Activated CD4-positive, CD25-positive, alpha-beta regulatory T cell treated with anti-CD3 and anti-CD28 coated beads, Interleukin-2, amount 50 U/mL, for 24 hours (primary cell): ENCODE measurements around the gene CLSTN3.

Experiments
- ATAC-seq, 2 donors: fragments of 150-1000 bp; cut with Tn5 transposase; one replicate each; pipeline ENCODE4 v1.10.0; 2021; ENCODE audit warnings: mild to moderate bottlenecking in 1 of 2, moderate library complexity in 1 of 2

The CLSTN3 gene

DNA sequence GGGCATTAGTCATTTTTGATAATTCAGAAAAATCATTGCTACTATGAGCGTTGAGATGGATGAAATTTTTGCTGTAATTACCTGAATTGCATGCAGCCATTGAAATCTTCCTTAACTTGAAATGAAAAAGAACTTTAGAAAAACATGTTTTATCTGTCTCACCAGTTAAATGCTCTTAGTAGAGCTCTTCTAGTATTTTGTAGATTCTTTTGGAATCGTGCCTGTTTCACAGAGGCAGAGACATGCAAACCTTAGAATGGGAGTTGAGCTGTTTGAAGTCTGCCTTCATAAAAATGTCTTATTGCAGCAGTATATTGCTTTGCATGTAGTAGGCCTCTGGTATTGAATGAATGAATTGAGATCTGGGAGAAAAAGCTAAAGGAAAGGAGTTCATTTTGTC is 63.5 kb downstream of the CLSTN3 start:
- ATAC-seq = no peak

DNA sequence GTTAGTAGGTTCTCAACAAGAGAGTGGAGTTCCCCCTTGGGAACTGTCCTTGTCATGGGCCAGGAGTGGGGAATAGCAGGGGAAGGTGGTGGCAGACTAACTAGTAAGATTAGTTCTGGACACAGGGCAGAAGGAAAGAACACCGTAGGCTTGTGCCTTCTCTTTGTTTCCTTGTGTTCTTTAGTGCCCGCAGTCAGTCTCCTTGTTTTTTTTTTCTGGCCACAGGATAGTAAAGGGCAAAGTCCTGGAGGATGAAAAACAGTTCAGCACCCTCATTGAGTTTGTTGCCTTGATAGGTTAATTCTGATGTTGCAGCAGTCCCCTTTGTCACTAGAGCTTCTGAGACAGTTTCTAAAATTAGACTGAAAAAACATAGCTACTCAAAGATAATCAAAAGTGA is 67.7 kb downstream of the CLSTN3 start:
- no peak for ATAC-seq

DNA sequence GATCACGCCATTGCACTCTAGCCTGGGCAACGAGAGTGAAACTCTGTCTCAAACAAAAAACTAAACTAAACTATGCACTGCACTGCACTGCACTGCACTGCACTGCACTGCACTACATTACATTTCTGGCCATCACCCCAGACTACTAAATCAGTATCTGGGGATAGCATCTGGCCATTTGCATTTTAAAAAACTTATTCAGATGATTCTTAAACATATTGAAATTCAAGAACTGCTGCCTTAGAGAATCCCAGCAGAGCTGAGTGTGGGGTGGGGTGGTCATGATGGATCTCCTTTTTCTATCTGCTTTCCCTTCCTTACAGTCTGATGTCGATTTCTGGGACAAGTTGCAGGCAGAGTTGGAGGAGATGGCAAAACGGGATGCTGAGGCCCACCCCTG is 72.9 kb downstream of the CLSTN3 start:
- no peak for ATAC-seq

DNA sequence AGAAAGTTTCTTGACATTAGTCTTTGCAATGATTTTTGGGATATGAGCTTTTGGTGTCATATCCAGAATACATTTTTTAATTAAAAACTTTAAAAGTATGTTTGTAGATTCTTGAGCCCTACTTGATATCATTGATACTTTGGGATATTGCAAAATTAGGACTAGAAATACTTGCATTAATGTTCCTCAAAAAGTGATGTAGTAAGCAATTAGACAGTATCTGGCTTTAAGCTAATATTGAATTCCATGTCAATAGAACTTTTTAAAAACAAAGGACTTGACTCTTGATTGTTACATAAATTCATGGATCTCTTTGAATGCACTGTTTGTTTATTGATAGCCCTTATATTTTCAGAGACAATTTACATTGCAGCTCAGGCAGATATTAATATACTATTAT is 74.9 kb downstream of the CLSTN3 start:
- ATAC-seq = no peak

DNA sequence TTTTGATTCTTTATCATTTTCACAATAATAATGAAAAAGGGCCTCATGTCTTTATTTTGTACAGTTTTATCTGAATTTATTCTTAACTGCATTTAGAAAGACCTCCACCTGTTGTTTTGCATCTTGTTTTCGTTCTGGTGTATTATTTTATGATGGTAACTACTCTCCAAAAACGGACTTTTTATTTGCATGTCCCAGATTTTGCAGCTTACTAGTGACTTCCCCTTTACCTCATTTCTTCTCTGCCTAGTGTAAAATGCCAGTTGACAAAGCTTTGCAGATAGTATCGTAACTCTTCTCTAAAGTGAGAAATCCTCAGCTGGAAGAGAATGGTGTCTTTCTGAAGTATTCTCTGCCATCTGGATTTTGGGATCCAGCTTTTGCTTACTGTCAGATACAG is 76.5 kb downstream of the CLSTN3 start:
- no peak for ATAC-seq

DNA sequence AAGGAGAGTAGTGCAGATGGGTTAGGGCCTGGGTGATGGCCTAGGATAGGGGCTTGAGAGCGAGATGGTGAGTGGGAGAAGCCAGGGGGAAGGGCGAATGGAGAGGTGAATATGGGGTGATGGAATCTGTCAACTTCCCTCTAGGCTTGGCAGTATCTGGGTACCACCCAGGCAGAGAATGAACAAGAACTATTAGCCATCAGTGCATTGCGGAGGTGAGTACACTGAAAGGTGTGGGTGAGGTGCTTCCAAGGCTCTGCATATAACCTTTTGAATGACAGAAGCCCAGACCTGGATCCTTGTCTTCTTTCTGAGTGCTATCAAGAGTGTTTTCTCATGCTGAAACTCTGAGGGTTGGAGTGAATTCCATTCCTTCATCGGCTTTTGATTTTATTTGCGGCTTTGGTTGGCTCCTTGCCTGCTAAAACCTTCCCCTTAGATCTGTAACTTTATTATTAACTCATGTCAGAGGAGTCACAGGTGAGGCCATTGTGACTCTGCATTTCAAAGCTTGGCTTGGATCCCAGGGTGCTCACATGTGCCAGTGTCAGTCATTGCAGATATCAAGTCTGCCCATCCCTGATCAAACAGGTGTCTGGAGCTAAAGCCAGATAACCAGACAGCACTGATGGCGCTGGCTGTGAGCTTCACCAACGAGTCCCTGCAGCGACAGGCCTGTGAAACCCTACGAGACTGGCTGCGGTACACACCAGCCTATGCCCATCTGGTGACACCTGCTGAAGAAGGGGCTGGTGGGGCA is 77.9 kb downstream of the CLSTN3 start:
- ATAC-seq = no peak
